GM19397 (cell line): ENCODE measurements around the gene ZMYND19.
A peak's percentile ranks its signal among the peaks of the same experiment; 100 is the strongest.
"Not testable (repeated sequence)": the region's sequence is repeated elsewhere in the genome, so short reads cannot be mapped to it uniquely, and the experiment has no call there.

Experiments used
- ATAC-seq: cut with Tn5 transposase; IDR thresholded peaks from one replicate; pipeline ENCODE4 v1.9.1; 2021; ENCODE audit warnings: mild to moderate bottlenecking, moderate library complexity; ENCODE audit not compliant: unreplicated experiment

ZMYND19 gene

DNA sequence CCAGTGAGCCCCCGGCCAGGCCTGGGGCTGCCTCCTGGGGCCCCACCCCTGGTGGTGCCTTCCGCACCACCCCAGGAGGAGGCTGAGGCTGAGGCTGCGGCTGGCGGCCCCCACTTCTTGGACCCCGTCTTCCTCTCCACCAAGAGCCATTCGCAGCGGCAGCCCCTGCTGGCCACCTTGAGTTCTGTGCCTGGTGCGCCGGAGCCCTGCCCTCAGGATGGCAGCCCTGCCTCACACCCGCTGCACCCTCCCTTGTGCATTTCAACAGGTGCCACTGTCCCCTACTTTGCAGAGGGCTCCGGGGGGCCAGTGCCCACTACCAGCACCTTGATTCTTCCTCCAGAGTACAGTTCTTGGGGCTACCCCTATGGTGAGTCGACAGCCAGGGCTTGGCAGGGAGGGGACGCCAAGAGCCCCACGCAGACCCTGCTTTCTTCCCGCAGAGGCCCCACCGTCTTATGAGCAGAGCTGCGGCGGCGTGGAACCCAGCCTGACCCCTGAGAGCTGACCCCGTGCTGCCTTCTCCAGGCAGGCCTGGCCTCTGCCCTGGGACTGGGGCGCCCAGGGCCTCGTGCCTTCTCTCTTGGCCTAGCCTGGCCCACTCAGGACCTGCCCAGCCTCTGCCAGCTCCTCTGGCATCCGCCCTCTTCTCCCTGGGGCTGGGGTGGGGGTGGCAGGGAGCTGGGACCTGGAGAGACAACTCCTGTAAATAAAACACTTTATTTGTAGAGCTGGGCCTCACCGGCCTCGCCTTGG is 24.5 kb upstream of the ZMYND19 start:
- no peak for ATAC-seq

DNA sequence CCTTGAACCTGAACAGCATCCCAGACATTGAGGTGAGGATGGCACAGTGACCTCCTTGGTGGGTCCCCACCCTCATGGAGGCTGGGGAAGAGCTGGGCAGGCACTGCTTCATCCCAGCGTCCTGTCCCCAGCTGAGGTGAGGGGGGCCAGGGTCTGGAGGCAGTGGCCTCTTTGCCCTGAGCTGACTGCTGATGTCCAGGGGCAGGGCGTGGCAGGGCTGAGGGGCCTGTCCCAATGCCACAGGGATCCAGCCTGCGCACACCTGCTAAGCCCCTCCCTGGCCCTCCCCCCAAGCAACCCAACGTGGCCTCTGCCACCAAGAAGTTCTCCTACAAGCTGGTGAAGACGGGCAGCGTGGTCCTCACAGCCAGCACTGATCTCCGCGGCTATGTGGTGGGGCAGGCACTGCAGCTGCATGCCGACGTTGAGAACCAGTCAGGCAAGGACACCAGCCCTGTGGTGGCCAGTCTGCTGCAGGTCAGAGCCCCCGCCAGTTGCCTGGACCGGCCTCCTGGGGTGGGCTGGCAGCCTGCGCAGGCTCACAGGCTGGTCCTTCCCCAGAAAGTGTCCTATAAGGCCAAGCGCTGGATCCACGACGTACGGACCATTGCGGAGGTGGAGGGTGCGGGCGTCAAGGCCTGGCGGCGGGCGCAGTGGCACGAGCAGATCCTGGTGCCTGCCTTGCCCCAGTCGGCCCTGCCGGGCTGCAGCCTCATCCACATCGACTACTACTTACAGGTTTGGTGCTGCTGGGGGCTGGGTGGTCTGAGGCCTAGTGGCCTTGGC is 23.6 kb upstream of the ZMYND19 start:
- no peak for ATAC-seq

DNA sequence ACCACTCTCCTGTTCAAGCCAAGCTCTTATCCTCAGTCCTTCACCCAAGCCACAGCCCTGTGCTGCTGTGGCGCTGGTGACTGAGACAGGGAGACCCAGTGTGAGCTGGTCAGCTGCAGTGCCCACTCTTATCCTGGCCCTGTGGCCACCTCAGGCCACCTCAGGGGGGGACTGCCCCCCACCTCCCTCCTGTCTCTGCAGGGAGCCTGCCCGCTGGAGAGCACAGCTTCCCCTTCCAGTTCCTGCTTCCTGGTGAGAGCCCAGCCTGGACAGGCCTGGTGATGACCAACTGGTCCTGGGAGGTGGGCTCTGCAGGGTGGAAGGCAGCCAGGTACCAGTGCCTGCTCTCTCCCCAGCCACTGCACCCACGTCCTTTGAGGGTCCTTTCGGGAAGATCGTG is 22.9 kb upstream of the ZMYND19 start:
- no peak for ATAC-seq

DNA sequence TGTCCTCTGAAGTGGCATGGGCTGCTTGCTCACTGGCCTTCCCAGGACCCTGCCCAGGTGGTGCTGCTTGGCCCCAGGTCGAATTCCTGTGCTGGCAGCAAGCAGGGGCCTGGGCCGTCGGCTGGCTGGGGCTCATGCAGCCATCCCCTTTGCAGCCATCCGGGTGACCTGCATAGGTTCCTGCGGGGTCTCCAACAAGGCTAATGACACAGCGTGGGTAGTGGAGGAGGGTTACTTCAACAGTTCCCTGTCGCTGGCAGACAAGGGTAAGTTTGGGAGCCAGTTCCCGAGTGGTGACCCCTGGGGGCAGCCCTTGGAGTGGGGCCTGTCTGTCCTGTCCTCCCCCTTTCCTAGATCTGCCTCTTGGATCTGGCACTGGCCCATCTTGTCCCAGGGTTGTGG is 22.4 kb upstream of the ZMYND19 start:
- no peak for ATAC-seq

DNA sequence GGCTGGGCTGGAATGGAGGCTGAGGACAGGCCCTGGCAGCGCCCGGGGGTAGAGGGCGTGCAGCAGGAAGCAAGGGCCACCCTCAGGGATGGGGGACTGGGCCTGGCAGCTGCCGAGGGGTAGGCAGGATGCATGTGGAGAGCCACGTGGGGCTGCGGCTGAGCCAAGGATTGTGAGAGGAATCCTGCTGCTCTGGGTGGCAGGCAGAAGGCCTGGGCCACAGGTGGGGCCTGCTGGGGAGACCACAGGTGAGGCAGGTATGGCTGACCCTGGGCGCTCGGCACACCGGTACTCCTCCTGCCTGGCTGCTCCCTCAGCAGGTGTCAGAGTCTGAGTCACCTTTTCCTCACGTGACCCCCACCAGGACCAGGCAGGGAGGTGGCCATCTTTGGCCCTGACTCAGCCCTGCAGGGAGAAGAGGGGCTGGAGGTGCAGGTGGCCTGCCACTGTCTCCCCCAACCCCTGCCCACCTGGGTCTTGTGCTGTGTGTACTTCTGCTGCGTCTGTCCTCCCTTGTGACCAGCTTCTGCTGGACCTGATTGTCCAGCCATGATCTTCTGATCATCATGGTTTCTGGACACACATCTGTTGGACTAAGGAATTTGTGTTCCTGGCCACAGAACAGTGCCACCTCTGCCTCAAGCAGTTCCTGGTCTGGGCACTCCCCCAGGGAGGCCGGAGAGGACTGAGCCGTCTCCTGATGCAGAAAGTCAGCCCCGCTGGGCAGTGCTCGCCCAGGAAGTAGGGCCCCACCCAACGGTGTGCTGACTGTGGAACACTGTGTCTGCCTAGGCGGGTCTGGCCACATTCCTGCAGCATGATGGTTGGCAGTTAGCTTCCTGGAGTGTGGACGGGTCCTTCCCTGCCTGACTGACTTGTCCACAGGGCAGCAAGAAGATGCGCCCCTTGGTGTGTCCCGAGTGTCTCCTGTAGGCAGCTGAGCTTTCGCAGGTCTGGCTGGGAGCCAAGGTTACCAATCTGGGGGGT is 21.6 kb upstream of the ZMYND19 start:
- ATAC-seq: no peak

DNA sequence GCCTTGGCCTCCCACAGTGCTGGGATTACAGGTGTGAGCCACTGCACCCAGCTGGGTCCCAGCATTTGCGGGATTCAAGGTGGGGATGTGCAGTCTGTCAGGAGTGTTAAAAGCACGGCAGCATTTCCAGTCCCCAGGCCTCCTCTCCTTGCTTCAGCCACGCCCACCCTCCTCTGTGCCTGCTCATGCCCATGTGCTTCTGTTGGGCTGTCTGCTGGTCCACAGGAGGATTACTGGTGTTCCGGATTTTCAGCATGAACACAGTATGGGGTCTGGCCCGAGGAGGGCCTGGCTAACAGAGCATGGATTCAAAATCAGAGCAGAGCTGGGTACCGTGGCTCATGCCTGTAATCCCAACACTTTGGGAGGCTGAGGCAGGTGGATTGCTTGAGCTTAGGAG is 20.6 kb upstream of the ZMYND19 start:
- ATAC-seq: no peak

DNA sequence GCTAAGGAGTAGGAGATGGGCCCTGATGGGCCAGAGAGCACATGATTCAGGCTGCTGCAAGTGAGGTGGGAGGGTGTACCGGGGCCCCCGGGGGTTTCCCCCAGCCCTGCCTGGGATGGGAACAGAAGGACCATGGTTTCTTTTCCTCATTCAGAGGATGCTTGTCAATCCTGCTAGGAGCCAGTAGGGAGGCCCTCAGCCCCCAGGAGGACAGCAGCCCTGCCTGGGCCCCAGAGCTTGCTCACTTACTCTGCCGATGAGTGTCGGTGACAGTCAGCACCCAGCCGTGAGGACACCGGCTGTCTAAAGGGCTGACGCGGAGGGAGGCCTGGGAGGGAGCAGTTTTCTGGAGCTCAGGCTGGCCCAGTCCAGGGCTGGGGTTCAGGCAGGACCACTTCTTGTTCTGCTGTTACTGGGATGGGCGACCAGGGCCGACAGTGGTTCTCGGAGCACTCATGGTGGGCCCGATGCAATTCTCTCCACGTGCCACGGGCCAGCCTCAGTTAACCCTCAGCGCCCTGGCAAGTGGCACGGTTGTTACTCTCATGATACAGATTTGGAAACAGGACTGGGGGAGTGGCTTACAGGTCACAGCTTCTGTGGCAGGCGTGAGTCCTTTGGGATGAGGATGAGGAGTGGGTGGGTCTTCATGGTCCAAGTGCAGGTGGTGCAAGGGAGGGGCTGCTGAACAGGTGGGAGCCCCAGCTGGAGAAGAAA is 17.0 kb upstream of the ZMYND19 start:
- ATAC-seq: no peak

DNA sequence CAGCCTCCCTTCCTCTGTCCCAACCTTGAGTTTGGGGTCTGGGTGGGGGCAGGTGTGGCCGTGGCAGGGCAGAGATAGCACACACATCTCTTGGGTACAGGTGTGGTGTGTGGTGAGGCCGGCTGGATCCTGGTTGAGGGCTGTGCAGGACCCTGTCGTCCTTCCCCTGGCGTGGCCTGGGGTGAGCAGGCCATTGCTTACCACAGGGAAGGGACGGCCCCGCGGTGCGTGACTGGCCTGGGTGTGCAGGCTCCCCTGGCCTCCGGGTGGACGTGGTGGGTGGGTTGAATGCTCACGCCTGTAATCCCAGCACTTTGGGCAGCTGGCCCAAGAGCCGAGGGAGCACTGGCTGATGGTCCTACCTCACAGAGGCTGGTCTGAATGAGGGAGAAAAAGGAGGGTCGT is 16.4 kb upstream of the ZMYND19 start:
- no peak for ATAC-seq

DNA sequence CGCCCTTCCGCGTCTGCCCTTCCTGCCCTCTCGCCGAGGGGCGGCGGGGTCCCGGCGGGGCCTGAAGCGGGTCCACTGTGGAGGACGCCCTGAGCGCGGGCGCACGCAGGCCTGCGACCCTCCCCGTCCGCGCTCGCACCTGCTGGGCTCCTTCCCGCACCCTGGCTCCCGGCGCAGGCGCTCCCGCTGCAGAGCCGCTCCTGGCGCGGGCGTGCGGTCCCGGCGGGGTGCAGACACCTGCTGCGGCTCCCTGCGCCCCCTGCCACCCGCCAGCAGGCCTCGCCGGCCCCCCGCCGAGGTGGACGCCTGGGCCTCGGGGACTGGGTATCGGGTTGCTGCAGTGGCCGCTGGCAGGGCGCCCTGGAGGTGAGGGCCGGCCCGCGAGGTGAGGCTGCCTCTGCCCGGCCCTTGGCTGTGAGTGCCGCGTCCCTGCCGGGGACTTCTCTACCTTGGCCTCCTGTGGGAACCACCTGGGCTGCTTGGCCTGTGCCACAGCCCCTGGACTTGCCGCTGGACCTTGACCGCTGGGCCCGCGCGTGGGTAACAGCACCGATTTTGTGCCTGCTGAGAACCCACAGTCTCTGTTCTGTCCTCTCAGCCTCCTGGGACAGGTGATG is 15.8 kb upstream of the ZMYND19 start:
- no peak for ATAC-seq

DNA sequence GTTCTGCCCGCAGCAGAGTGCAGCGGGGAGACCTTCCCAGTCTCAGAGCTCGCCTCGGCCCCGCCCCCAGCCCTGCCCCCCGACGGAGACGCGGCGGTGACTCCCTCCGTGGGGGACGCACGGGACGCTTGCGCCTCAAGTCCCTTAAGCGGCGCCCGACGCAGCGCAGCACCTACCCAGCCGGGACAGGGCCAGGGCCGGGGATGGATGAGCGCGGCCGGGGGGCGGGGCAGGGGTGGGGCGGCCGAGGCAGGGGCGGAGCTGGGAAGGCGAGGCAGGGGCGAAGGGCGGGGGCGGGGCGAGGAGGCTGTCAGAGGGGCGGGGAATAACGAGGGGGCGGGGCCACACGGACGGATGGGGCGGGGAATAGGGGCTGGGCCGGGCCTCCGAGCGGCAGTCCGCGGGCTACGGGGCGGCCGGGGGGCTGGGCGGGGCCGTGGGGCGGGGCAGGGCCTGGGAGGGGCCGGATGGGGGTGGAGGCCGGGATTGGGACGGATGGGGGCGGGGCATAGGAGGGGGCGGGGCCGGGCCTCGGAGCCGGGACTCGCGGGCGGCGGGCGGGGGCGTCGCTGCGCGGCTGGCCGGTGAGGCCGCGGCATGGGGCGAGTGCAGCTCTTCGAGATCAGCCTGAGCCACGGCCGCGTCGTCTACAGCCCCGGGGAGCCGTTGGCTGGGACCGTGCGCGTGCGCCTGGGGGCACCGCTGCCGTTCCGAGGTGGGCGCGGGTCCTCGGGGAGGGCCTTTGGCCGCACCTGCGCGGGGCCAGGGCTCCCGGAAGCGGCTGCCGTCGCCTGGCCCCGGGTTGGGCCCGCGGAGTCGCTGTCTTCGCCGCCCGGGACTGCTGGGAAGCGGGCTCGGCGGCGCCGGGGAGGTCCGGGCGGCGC is 15.1 kb upstream of the ZMYND19 start, which contains the start of gene ARRDC1:
TSS of gene ARRDC1 (plus strand) at position 566 of the 884 bp plus-strand sequence. CDS start at position 598, 32 bp downstream.
- ATAC-seq: peak; percentile 52

DNA sequence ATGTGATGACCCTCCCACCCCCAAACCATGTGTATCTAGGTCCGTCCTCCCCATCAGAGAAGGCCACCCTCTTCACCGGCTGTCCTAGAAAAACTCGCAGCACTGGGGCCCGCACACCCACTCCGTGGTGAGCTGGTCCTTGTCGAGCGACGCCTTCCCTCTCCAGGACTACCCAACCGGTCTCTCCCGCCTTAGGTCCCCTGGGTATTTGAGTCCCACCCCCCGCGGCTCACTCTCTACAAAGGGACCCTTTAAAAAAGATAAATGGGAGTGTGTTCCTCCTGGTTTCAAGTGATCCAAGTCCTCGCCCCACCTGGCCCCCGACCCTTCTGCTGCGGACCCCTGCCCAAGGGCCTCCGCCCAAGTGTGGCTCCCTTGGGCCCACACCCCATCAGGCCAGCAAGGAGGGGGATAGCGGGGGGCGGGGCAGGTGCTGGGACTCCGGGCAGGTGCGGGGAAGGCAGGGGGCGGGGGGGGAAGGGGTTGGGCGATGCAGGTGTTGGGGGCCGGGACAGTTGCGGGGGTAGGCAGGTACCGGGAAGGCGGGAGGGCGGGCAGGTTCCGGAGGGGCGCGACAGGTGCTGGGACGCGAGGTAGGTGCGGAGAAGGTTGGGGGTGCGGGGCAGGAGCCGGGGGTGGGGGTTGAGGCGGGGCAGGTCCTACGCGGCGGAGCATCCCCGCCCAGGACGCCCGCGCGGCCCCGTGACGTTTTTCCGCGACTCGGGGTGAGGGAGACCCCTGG is 14.2 kb upstream of the ZMYND19 start:
- ATAC-seq: no peak

DNA sequence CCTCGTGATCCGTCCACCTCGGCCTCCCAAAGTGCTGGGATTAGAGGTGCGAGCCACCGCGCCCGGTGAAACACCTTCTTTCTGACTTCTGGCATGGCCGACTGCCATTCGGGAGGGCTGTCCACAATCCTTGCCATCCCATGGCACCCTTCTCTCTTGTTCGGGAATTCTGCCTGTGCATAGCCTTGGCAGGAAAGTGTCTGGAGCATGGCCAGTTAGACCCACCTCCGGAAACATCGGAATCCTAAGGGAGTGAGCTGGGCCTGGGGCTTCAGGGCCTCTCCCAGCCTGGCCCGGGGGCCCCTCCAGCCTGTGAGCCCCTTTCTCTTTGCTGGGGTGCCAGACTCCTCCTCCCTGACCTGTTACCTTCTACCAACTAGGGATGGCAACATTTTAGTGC is 13.6 kb upstream of the ZMYND19 start:
- ATAC-seq: no peak

DNA sequence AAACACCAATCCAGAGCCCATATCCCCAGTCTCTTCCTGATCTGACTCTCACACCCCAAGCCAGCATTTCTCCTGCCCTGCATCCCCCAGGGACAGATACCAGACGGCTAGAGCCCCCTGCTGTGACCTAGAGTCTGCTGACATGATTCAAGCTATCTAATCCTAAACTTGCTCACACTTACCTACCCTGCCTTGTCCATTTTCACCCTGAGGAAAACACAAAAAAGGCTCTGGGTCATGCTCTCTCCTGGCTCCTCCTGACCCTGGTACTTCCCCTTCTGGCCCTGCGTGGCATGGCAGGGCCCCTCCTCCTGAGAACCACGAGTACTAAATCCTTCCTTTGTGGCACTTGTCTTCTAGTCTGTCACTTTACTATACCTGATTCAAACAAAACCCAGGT is 12.3 kb upstream of the ZMYND19 start:
- ATAC-seq: no peak

DNA sequence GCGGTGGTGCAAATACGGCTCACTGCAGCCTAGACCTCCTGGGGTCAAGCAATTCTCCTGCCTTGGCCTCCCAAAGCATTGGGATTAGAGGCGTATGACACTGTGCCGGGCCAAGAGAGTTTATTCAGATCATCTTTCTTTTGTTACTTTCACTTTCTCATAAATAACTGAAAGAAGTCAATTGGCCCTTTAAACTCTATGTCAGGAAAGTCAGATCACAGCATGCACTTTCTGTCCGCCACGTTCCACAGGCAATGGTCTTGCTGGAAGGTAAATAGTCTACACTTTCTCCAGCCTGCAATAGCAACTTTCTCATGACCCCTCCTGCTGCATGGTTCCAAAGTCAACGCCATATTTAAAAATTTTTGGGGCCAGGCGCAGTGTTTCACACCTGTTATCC is 8.6 kb upstream of the ZMYND19 start:
- no peak for ATAC-seq

DNA sequence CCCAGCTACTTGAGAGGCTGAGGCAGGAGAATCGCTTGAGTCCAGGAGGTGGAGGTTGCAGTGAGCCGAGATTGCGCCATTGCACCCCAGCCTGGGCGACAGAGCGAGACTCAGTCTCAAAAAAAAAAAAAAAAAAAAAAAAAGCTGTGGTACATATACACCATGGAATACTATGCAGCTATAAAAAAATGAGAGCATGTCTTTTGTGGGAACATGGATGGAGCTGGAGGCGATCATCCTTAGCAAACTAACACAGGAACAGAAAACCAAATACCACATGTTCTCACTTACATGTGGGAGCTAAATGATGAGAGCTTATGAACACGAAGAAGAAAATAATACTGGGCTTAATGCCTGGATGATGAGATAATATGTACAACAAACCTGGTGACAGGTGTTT is 6.3 kb upstream of the ZMYND19 start:
- not testable (repeated sequence) for ATAC-seq

DNA sequence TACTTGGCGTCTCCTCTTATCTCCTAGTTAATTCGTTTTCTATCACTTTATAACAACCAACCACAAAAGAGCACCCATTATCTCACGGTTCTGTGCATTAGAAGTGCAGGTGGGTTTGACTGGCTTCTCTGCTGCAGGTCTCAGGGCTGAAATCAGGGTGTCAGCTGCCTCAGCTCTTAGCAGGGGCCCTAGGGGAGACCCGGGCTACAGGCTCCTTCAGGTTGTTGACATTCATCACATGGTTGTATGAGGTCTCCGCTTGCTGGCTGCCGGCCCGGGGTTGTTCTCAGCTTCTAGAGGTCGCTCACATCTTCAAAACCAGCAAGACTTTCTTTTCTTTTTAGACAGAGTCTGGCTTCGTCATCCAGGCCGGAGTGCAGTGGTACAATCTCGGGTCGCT is 2.9 kb upstream of the ZMYND19 start:
- no peak for ATAC-seq

DNA sequence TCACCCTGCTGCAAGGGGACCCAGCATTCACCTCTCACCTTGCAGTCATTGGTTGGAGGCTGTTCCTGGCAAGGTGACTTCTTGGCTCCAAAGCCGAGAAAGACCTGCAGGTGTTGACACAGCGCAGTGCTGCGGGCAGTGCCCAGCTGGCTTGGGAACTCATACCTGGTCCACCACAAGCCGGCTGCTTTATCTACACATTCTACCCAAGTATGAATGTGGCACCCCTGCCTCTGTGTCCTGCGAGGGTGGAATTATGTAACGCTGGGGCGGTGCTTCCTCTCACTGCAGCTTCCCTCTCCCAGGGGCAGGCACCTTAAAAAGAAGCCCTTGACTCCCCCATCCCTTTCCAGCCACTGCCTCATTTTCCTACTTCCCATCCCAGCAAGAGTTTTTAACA is 2.5 kb upstream of the ZMYND19 start:
- no peak for ATAC-seq

DNA sequence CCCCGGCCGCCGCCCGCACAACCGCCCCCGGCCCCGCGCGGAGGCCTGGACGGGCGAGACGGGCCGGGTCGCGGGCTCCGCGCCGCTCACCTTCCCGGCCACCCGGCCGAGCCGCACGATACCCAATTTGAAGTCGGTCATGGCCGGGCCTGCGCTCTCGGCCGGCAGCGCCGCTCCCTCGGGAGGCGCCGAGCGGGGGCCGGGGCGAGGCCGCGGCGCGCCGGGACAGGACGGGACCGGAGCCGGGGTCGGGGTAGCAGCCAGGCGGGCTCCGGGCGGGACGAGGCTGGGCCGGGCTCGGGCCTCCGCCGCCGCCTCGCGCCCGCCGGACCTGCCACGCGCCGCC is 216 bp downstream of the ZMYND19 start:
- no peak for ATAC-seq
